Endothelial cell (in vitro differentiated cells): ENCODE data around the gene AKAP13. TPM values are rescaled to one million over a fixed set of nuclear protein-coding genes. Genes with fewer than 3 reads are reported as not detected.

ENCODE experiments used
- DNase-seq: peaks from one replicate; pipeline ENCODE4 v3.0.0; 2021; ENCODE audit warnings: low spot score
- H3K27ac Mint-ChIP-seq: one replicate; pipeline ENCODE4 v1.8.0; 2021; ENCODE audit warnings: mixed read lengths, inconsistent platforms; ENCODE audit not compliant: unreplicated experiment
- H3K27me3 Mint-ChIP-seq: one replicate; pipeline ENCODE4 v1.8.0; 2021; ENCODE audit warnings: mild to moderate bottlenecking, moderate library complexity, mixed read lengths, inconsistent platforms; ENCODE audit not compliant: unreplicated experiment
- H3K36me3 Mint-ChIP-seq: one replicate; pipeline ENCODE4 v1.8.0; 2021; ENCODE audit warnings: mild to moderate bottlenecking, low read depth, mixed read lengths, inconsistent platforms; ENCODE audit not compliant: unreplicated experiment
- H3K4me1 Mint-ChIP-seq: one replicate; pipeline ENCODE4 v1.8.0; 2021; ENCODE audit warnings: mild to moderate bottlenecking, mixed read lengths, inconsistent platforms; ENCODE audit not compliant: unreplicated experiment
- H3K4me3 Mint-ChIP-seq: one replicate; pipeline ENCODE4 v1.8.0; 2021; ENCODE audit warnings: mild to moderate bottlenecking, mixed read lengths, inconsistent platforms; ENCODE audit not compliant: unreplicated experiment
- H3K9me3 Mint-ChIP-seq: one replicate; pipeline ENCODE4 v1.8.0; 2021; ENCODE audit warnings: mixed read lengths, inconsistent platforms; ENCODE audit not compliant: unreplicated experiment
- CTCF ChIP-seq: fragments of 200-600 bp; sonication (generic); IDR thresholded peaks from one replicate; pipeline ENCODE4 v1.5.0; 2021; ENCODE audit warnings: antibody characterized with exemption; ENCODE audit not compliant: unreplicated experiment
- total RNA-seq: library from RNA; stranded (reverse); fragmentation: NEBNext Ultra II Directional; extraction: Animal tissue kit (Norgen Biotek cat#: 25700); gene quantifications from one replicate; pipeline ENCODE4 v1.2.1, GENCODE V29; 2021; ENCODE audit not compliant: unreplicated experiment

AKAP13 gene
- total RNA-seq, 1 donor from 2014 or later: 249 TPM

GRCh38 chr15:85587707-85588411 is 207.5 kb downstream of the AKAP13 start:
- peaks cover 57% of the 10 kb centered on the region for H3K4me1 Mint-ChIP-seq
- H3K36me3 Mint-ChIP-seq: peaks cover 21% of the 10 kb centered on the region
- no peak for DNase-seq
- H3K27ac Mint-ChIP-seq: peak overlapping the region; percentile 36
- H3K4me3 Mint-ChIP-seq: peak overlapping the region; percentile 73
- no peak for TF ChIP-seq CTCF
- no peaks in the 10 kb centered on the region for H3K9me3 Mint-ChIP-seq
- H3K27me3 Mint-ChIP-seq: peaks cover 3% of the 10 kb centered on the region

GRCh38 chr15:85588677-85589076 is 208.3 kb downstream of the AKAP13 start:
- peaks cover 21% of the 10 kb centered on the region for H3K36me3 Mint-ChIP-seq
- no peak for DNase-seq
- H3K4me1 Mint-ChIP-seq: peaks cover 50% of the 10 kb centered on the region
- H3K9me3 Mint-ChIP-seq: no peaks in the 10 kb centered on the region
- peaks cover 3% of the 10 kb centered on the region for H3K27me3 Mint-ChIP-seq
- peak overlapping the region; percentile 27 for H3K27ac Mint-ChIP-seq
- TF ChIP-seq CTCF: no peak
- peak overlapping the region; percentile 73 for H3K4me3 Mint-ChIP-seq

- Mint-ChIP-seq H3K4me1 (peaks cover 42% of the 10 kb centered on the region), H3K9me3 (no peaks in the 10 kb centered on the region), H3K27ac (peak overlapping the region; percentile 21), H3K4me3 (no peak overlapping the region), H3K36me3 (peaks cover 21% of the 10 kb centered on the region), H3K27me3 (peaks cover 3% of the 10 kb centered on the region)
- no peak for DNase-seq
- TF ChIP-seq CTCF: no peak
Measured at GRCh38 chr15:85589851-85590250, 209.4 kb downstream of the AKAP13 start.

GRCh38 chr15:85591622-85592021 is 211.2 kb downstream of the AKAP13 start:
- no peak for DNase-seq
- TF ChIP-seq CTCF: no peak
- Mint-ChIP-seq H3K27ac (no peak overlapping the region), H3K4me3 (no peak overlapping the region), H3K4me1 (peaks cover 38% of the 10 kb centered on the region), H3K36me3 (peaks cover 25% of the 10 kb centered on the region), H3K9me3 (no peaks in the 10 kb centered on the region), H3K27me3 (peaks cover 3% of the 10 kb centered on the region)

GRCh38 chr15:85592148-85592547 is 211.7 kb downstream of the AKAP13 start:
- Mint-ChIP-seq H3K4me3 (no peak overlapping the region), H3K9me3 (no peaks in the 10 kb centered on the region), H3K27me3 (peaks cover 3% of the 10 kb centered on the region), H3K4me1 (peaks cover 36% of the 10 kb centered on the region), H3K27ac (no peak overlapping the region), H3K36me3 (peaks cover 23% of the 10 kb centered on the region)
- DNase-seq: no peak
- TF ChIP-seq CTCF: no peak
